GM12801 (cell line): ENCODE measurements around the gene ZDHHC13.

Experiments used
- CTCF ChIP-seq: IDR thresholded peaks from one replicate; pipeline ENCODE4 v1.5.1; 2011; ENCODE audit warnings: control low read depth; ENCODE audit not compliant: insufficient read length; ENCODE audit errors: extremely low read depth

ZDHHC13 gene

GRCh38 chr11:19089421-19089820, 27.5 kb upstream of the ZDHHC13 start:
- no peak for TF ChIP-seq CTCF

GRCh38 chr11:19091366-19091765, 25.6 kb upstream of the ZDHHC13 start:
- no peak for TF ChIP-seq CTCF

GRCh38 chr11:19092342-19092741, 24.6 kb upstream of the ZDHHC13 start:
- TF ChIP-seq CTCF = no peak

GRCh38 chr11:19092850-19093249, 24.1 kb upstream of the ZDHHC13 start:
- TF ChIP-seq CTCF = no peak

- TF ChIP-seq CTCF = no peak
Measured at GRCh38 chr11:19093976-19094375, 23.0 kb upstream of the ZDHHC13 start.

GRCh38 chr11:19094859-19095258, 22.1 kb upstream of the ZDHHC13 start:
- TF ChIP-seq CTCF = no peak

GRCh38 chr11:19099093-19099492, 17.9 kb upstream of the ZDHHC13 start:
- TF ChIP-seq CTCF = no peak

GRCh38 chr11:19100885-19101284, 16.1 kb upstream of the ZDHHC13 start:
- TF ChIP-seq CTCF = no peak
